ENCODE results near the gene CAMTA2. TPM values are rescaled to one million over a fixed set of nuclear protein-coding genes. Genes with fewer than 3 reads are reported as not detected.

The CAMTA2 gene
- total and polyA plus RNA-seq, 9 of the 15 experiments (the other 6 are each of a cell fraction or from before 2014, with no cell fraction given), result 0.24 to 25.1 (median 6.3) TPM

DNA sequence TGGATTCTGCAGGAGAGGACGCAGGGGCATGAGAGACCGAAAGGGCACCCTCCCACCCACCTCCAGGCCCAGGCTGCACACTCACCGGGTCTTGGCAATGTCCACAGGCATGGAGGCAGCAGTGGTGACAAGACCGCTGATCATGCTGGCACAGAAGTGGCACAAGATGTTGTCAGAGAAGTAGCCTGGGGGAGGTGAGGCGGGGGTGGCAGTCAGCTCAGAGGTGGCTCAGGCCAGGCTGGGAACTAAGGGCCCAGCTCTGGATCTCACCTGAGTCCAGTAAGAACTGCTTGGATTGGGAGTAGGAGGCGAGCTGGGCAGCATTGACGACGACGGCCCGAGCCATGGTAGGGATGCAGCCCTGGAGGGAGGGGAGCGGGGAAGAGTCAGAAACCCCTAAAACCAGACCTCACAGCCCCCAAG, 49.4 kb downstream of the CAMTA2 start:
- TF ChIP-seq KLF6 (CRISPR knock-in tag; IDR thresholded peaks at IDR 0.05; ENCODE audit: borderline replicate concordance), result no peak
- TF ChIP-seq, protein P1, sequence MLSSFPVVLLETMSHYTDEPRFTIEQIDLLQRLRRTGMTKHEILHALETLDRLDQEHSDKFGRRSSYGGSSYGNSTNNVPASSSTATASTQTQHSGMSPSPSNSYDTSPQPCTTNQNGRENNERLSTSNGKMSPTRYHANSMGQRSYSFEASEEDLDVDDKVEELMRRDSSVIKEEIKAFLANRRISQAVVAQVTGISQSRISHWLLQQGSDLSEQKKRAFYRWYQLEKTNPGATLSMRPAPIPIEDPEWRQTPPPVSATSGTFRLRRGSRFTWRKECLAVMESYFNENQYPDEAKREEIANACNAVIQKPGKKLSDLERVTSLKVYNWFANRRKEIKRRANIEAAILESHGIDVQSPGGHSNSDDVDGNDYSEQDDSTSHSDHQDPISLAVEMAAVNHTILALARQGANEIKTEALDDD (IDR thresholded peaks at IDR 0.05), result no peak
- TF ChIP-seq HCFC1 (IDR thresholded peaks at IDR 0.05; ENCODE audit: low read depth, low read length), result no peak
- no peak for TF ChIP-seq PHB (CRISPR knock-in tag; IDR thresholded peaks at IDR 0.05)
- TF ChIP-seq ERF (CRISPR knock-in tag; IDR thresholded peaks at IDR 0.05), result no peak
- no peak for TF ChIP-seq ZNF551 (CRISPR knock-in tag; IDR thresholded peaks at IDR 0.05)
- H3K4me1 ChIP-seq (replicated peaks in 1 of 2; ENCODE audit: control insufficient read depth in 2 of 2, insufficient read depth in 2 of 2, low read length in 2 of 2), result peaks cover 13 to 34% of the 10 kb centered on the region in 2 experiments; a peak in 4 of 5 replicates
- WGBS (ENCODE audit: insufficient coverage, low coverage, missing lambda C conversion rate), result 94% methylated on average over 2 of the region's 11 CpGs
- no peak for FAIRE-seq
- H2AFZ ChIP-seq (ENCODE audit: low read depth, low read length), result no peak overlapping the region
- no peak for ATAC-seq
- intact Hi-C loops (cut with micrococcal nuclease), result no loop called here
- H3K27ac ChIP-seq (ENCODE audit: extremely low read depth, low read depth, low read length), result no peak overlapping the region; the same call in 2 of the 3 replicates
- H3K9me3 ChIP-seq (replicated peaks; ENCODE audit: control insufficient read depth, insufficient read depth, low read depth, low read length), result no peaks in the 10 kb centered on the region
- no peaks in the 10 kb centered on the region for H3K9me1 ChIP-seq (ENCODE audit: control insufficient read depth, insufficient read depth, low read length)
- H3K4me3 ChIP-seq, result no peak overlapping the region
- H3K79me2 ChIP-seq (ENCODE audit: control insufficient read depth, insufficient read depth, low read length), result peaks cover 46% of the 10 kb centered on the region
- in situ Hi-C loops (cut with MboI), result no loop called here
- peaks cover 44% of the 10 kb centered on the region for H3K36me3 ChIP-seq (ENCODE audit: control insufficient read depth, insufficient read depth, low read length)
- no peak for DNase-seq (ENCODE audit: extremely low read depth in 1 of 4, low spot score in 3 of 4)
- H4K20me1 ChIP-seq (replicated peaks; ENCODE audit: control insufficient read depth, insufficient read depth, low read length), result no peaks in the 10 kb centered on the region
- BruUV-seq (replicated peaks), result no TSS peak
- peak overlapping the region; percentile 95 to 98; a peak in 3 of 4 replicates for H3K9ac ChIP-seq (ENCODE audit: insufficient read depth in 1 of 2, low read depth in 2 of 2, low read length in 2 of 2)
- ChIA-PET CTCF (ENCODE audit: low intra/inter-chr PET ratio) (no interaction called here), POLR2A (no interaction called here)
- H3K4me2 ChIP-seq (ENCODE audit: insufficient read depth, low read length), result peak overlapping the region; percentile 96
- H3K27me3 ChIP-seq (ENCODE audit: control insufficient read depth in 2 of 2, insufficient read depth in 2 of 2, low read length in 2 of 2), result no peaks in the 10 kb centered on the region
